GM18873 (cell line): ENCODE results near the gene SASH1.

Experiments
- ATAC-seq: cut with Tn5 transposase; IDR thresholded peaks from one replicate; pipeline ENCODE4 v1.9.1; 2021; ENCODE audit warnings: mild to moderate bottlenecking, moderate library complexity, moderate number of reproducible peaks; ENCODE audit not compliant: unreplicated experiment, low FRiP score

SASH1 gene

GRCh38 chr6:148533309-148534107 lies 190.9 kb downstream of the SASH1 start:
- ATAC-seq, result no peak

DNA sequence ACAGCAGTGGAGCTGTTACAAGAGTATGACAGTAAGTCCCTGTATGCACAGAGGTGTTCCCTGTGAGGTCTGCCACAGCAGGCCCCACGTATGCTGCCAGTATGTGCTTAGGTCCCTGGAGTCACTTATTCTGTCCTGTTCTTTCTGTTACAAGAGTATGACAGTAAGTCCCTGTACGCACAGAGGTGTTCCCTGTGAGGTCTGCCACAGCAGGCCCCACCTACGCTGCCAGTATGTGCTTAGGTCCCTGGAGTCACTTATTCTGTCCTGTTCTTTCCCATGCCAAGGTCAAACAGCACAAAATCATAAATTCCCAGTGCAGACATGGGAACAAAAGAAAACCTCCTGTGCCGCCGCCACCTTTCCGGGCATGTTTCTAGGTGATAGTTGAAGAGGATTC lies 192.2 kb downstream of the SASH1 start:
- ATAC-seq, result no peak

DNA sequence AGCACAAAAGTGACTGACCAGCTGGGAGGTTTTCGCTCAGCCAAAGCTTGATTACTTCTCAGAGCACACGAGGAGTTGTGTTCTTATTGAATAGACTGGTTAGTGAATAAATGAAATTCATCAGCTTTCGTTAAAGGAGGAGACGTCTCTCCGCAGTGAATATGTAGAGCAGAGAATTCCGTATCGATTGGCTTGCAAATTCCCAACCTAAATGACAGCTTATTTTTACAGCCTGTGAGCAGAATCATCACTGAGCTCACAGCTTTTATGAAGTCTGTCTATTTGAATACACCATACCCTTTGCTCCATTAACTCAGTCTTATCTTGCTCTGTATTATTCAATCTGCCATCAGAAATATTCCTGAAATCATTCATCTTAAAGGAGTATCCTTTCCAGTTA lies 192.7 kb downstream of the SASH1 start:
- no peak for ATAC-seq

GRCh38 chr6:148535976-148536375 lies 193.3 kb downstream of the SASH1 start:
- no peak for ATAC-seq

- no peak for ATAC-seq
Measured at GRCh38 chr6:148538261-148539190, 195.9 kb downstream of the SASH1 start.

- ATAC-seq, result no peak
Measured at GRCh38 chr6:148543540-148543939, 200.9 kb downstream of the SASH1 start.

DNA sequence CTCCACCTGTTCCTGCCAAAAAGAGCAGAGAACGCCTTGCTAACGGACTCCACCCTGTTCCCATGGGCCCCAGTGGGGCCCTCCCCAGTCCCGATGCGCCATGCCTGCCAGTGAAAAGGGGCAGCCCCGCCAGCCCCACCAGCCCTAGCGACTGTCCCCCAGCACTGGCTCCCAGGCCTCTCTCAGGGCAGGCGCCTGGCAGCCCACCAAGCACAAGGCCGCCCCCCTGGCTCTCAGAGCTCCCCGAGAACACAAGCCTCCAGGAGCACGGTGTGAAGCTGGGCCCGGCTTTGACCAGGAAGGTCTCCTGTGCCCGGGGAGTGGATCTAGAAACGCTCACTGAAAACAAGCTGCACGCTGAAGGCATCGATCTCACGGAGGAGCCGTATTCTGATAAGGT lies 201.8 kb downstream of the SASH1 start:
- no peak for ATAC-seq

DNA sequence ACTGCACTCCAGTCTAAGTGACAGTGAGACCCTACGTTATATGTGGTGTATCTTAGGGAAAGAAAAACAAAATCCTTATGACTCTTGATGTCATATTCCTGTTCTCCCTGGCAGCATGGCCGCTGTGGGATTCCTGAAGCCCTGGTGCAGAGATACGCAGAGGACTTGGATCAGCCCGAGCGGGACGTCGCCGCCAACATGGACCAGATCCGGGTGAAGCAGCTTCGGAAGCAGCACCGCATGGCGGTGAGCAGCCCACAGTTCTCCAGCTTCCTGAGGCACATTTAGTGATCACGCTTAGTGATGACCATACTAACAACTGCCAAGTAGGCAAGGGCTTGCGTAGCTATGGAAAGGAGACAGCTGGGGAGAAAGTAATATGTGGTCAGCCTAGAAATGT lies 203.3 kb downstream of the SASH1 start:
- no peak for ATAC-seq

DNA sequence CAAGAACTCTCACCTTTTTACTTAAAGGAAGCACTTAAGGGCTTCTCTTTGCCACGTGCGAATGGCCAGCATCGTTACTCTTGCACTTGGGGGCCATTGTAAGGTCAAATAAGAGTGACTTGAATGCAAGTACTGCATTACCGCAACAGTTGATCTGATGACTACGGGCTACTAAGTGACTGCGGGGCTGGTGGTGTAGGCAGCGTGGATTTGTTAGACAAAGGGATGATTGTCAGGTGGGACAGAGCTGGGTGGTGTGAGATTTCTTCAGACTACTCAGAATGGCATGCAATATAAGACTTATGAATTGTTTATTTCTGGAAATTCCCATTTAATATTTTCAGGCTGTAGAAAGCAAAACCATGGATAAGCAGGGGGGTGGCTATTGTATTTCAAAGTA lies 204.5 kb downstream of the SASH1 start:
- no peak for ATAC-seq

DNA sequence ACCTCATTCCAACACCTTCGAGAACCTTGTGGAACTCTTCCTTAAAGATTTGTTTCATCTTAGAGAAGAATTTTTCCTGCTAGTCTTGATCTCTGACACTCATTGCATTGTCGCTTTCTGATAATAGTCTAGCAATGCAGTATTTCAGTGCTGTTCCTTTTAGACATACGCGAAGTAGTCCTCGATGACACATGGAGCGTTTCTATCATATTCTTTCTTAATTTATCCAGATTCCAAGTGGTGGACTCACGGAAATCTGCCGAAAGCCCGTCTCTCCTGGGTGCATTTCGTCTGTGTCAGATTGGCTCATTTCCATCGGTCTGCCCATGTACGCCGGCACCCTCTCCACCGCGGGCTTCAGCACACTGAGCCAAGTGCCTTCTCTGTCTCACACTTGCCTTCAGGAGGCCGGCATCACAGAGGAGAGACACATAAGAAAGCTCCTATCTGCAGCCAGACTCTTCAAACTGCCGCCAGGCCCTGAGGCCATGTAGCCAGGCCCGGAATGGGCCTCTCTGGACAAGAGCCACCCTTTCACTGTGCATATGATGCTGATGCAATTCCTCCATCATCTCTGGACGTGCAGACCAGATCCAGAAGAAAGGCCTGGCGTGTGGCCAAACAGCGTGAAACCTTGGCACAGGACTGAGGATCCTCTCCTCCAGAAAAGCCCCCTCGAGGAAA lies 205.6 kb downstream of the SASH1 start:
- ATAC-seq, result no peak

DNA sequence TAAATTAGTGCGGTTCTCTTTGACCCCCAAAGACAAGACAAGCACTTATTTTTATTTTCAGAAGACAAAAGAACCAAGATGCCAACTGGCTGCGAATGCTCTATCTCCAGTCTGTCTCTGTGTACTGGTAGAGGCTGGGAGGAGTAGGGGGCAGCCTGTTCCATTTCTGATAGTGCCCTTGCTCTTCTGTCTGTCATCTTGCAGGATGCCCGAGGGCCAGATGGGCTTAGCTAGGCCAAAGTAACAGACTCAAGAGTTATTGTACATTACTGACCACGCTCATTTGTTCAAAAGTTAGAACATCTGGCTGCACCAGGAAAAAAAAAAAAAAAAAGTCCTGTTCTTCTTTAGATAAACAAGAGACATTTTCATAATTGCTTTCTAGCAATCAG lies 206.1 kb downstream of the SASH1 start:
- no peak for ATAC-seq

DNA sequence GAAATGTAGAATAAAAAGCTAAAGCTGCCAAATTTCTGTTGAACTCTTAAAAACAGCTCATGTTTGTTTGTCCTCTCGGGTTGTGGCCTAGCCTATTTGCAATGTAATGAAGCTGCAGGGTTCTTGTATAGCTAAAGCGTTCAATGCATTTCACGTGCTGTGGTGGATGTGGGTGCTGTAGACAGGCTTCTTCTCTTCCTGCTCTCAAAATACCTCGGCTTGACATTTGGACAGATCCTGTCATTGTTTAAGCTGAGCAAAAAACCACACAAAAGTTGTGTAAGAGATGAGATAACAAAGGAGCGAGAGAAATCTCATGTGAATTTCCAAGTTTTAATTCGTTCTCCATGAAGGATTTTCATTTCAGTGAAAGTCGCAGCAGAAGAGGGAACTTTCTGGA lies 207.9 kb downstream of the SASH1 start:
- no peak for ATAC-seq

DNA sequence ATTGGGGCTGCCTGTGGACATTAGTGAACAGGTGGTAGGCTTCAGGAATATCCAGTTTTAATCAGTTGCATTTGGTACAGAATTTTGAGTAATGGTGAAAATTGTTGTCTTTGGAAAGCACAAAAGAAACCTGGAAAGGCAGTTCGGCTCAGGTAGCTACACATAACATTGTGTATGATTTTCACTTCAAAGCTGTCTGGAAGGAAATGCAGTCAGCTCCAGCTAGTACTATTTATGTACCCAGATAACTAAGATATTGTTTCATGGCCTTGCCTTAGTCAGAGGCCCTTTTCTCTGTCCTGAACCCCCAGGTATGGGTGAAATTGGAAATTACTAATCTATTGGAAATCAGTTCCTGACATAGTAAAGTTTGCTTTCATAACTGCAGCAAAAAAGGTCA lies 208.6 kb downstream of the SASH1 start:
- ATAC-seq, result no peak

- no peak for ATAC-seq
Measured at GRCh38 chr6:148556410-148556809, 213.8 kb downstream of the SASH1 start.

GRCh38 chr6:148557796-148558321 lies 215.2 kb downstream of the SASH1 start:
- ATAC-seq, result no peak

DNA sequence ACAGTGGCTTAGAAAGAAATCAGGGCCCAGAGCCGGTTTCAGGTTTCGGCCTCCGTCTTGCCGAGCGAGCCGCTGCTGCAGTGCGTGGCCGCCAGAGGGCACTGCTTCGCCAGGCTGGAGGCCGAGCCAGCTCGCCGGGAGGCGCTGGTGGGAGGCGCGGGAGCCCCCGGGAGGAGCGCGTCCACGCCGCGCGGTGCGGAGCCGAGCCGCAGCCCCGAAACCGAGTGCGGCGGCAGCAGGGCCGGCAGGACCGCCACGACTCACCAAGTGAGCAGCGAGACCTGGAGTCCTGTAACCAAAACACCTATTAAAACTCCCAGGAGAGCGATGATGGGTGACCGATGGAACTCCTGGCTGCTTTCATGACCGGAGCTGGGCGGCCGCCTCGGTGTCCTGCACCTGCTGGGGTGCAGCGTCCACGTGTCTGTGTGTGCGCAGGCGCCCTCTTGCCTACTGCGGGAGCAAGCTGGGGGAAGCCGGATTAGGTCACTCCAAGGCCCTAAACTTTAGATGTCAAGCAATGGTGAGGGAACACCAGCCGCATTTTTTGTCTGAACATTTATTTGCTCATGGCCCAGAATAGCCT lies 217.3 kb downstream of the SASH1 start:
- peak; percentile 50 for ATAC-seq

- no peak for ATAC-seq
Measured at GRCh38 chr6:148561629-148562028, 219.0 kb downstream of the SASH1 start.

GRCh38 chr6:148563066-148563465 lies 220.4 kb downstream of the SASH1 start:
- no peak for ATAC-seq

DNA sequence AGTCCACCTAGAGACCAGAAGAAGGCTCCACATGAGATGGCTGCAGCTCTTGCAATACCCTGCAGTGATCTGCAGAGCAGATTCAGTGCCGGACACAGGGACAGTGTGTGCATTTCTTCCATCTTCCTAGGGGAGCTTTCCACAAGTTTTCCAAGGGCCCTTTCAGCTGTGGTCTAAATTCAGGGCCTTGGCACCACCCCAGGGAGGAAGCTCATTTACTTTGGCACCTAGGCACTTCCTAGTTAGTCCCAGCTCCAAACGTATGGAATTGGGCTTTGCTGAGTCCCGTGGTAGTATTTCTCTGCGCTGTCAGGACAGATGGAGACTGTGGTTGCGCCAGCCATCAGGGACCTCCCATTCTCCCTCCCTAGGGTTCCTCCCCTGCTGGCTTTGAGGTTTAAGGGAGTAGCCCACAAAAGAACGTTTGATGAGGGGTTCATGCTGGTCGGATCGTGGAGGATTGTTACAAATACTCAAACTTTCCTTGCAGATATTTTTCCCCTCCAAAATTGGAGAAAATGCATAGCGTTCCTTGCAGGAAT lies 221.9 kb downstream of the SASH1 start:
- no peak for ATAC-seq

GRCh38 chr6:148565321-148565926 lies 222.8 kb downstream of the SASH1 start:
- ATAC-seq, result no peak
